HL-60 (cell line): ENCODE data around the gene CCK.

Source experiments
- DNase-seq, 2 experiments: peaks; one replicate each; pipeline ENCODE4 v3.0.0-alpha.2; 2010 to 2020; ENCODE audit warnings: low read depth in 1 of 2, low spot score in 1 of 2
- H3K27ac ChIP-seq: fragments of 250-450 bp; sonication (Bioruptor Pico); replicated peaks from 2 replicates; pipeline ENCODE4 v1.5.1; 2020; ENCODE audit warnings: mild to moderate bottlenecking, moderate library complexity
- H3K27me3 ChIP-seq: fragments of 250-450 bp; sonication (Bioruptor Pico); 2 replicates; pipeline ENCODE4 v1.5.1; 2021; ENCODE audit warnings: mild to moderate bottlenecking, moderate library complexity; ENCODE audit not compliant: insufficient read depth, poor library complexity, severe bottlenecking
- H3K4me3 ChIP-seq: replicated peaks from 2 replicates; pipeline ENCODE4 v1.5.1; 2011; ENCODE audit warnings: mild to moderate bottlenecking, control low read depth, low read length; ENCODE audit not compliant: insufficient read depth
- GABPA ChIP-seq: IDR thresholded peaks from 2 replicates; pipeline ENCODE4 v1.6.1; 2012; ENCODE audit warnings: low read depth
- POLR2AphosphoS5 ChIP-seq: IDR thresholded peaks from 2 replicates; pipeline ENCODE4 v1.6.1; 2012; ENCODE audit warnings: low read depth
- SPI1 ChIP-seq: IDR thresholded peaks from 2 replicates; pipeline ENCODE4 v1.6.1; 2012; ENCODE audit warnings: low read depth, mild to moderate bottlenecking, borderline replicate concordance
- TF ChIP-seq, protein P1 (sequence below): IDR thresholded peaks from 2 replicates; pipeline ENCODE4 v1.6.1; 2012; ENCODE audit warnings: low read depth; ENCODE audit not compliant: insufficient replicate concordance
- TF ChIP-seq, protein P2 (sequence below): IDR thresholded peaks from one replicate; pipeline ENCODE4 v1.5.1; 2011; ENCODE audit warnings: low read length, control low read depth, inconsistent platforms; ENCODE audit not compliant: insufficient read depth

CCK gene

DNA sequence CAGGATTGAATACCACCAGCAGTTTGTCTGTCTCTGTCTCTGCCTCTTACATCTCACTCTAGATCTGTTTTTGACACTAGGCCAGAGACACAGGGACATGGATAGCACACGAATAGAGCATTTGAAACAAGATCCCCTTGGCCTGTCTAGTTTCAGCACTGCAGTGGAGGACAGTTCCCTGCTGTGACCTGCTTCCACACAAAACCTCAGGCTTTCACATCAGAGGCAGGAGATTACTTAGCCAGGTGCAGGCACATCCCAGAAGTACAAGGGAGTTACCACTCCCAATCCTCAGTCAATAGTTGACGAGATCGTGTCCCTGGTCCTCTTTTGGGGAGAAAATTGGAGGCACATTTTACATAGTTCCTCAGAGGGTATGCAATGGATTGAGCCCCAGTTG is 34.0 kb upstream of the CCK start:
- peak in 1 of 2 experiments; percentile 9 for DNase-seq
- Histone ChIP-seq H3K27me3 (no peaks in the 10 kb centered on the region), H3K4me3 (no peak overlapping the region), H3K27ac (no peak overlapping the region)
- TF ChIP-seq, protein P1, sequence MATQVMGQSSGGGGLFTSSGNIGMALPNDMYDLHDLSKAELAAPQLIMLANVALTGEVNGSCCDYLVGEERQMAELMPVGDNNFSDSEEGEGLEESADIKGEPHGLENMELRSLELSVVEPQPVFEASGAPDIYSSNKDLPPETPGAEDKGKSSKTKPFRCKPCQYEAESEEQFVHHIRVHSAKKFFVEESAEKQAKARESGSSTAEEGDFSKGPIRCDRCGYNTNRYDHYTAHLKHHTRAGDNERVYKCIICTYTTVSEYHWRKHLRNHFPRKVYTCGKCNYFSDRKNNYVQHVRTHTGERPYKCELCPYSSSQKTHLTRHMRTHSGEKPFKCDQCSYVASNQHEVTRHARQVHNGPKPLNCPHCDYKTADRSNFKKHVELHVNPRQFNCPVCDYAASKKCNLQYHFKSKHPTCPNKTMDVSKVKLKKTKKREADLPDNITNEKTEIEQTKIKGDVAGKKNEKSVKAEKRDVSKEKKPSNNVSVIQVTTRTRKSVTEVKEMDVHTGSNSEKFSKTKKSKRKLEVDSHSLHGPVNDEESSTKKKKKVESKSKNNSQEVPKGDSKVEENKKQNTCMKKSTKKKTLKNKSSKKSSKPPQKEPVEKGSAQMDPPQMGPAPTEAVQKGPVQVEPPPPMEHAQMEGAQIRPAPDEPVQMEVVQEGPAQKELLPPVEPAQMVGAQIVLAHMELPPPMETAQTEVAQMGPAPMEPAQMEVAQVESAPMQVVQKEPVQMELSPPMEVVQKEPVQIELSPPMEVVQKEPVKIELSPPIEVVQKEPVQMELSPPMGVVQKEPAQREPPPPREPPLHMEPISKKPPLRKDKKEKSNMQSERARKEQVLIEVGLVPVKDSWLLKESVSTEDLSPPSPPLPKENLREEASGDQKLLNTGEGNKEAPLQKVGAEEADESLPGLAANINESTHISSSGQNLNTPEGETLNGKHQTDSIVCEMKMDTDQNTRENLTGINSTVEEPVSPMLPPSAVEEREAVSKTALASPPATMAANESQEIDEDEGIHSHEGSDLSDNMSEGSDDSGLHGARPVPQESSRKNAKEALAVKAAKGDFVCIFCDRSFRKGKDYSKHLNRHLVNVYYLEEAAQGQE = peak; percentile 99
- TF ChIP-seq, protein P2, sequence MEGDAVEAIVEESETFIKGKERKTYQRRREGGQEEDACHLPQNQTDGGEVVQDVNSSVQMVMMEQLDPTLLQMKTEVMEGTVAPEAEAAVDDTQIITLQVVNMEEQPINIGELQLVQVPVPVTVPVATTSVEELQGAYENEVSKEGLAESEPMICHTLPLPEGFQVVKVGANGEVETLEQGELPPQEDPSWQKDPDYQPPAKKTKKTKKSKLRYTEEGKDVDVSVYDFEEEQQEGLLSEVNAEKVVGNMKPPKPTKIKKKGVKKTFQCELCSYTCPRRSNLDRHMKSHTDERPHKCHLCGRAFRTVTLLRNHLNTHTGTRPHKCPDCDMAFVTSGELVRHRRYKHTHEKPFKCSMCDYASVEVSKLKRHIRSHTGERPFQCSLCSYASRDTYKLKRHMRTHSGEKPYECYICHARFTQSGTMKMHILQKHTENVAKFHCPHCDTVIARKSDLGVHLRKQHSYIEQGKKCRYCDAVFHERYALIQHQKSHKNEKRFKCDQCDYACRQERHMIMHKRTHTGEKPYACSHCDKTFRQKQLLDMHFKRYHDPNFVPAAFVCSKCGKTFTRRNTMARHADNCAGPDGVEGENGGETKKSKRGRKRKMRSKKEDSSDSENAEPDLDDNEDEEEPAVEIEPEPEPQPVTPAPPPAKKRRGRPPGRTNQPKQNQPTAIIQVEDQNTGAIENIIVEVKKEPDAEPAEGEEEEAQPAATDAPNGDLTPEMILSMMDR = no peak

DNA sequence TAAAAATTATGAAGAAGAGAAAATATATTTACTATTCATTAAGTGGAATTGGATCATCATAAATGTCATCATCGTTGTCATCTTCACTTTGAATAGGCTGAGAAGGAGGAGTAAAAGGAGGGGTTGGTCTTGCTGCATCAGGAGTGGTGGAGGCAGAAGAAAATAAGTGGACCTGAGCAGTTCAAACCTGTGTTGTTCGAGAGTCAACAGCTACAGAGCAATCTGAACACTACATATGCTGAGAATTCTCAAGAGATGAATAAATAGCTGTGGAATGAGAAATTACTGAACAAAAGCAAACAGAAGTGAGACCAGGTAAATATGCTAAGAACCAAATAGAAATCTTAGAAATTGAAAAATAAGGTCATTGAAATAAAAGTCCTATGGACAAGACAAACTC is 32.3 kb upstream of the CCK start:
- H3K27me3 ChIP-seq = no peaks in the 10 kb centered on the region
- TF ChIP-seq, protein P2 = no peak
- no peak for TF ChIP-seq POLR2AphosphoS5
- TF ChIP-seq GABPA = no peak
- TF ChIP-seq, protein P1 = no peak
- TF ChIP-seq SPI1 = no peak
- no peak overlapping the region for H3K27ac ChIP-seq
- no peak for DNase-seq
- H3K4me3 ChIP-seq = no peak overlapping the region

DNA sequence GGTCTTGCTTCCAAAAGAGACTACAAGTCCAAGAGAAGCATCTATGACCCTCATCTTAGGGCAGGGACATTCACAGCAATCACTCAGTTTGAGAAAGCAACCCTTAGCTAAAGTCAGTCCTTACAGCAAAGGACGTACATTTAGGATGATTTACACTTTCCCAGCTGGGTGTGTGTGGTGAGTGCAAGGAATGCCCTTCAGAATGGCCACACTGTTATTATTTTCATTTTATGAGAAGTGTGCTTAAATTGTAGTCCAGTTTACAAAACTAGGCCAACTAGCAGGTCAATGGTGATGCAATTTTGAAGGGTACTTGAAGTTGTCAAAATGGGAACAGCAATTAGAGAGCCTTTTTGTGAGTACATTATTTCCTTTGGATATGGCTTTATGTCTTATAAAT is 26.0 kb upstream of the CCK start:
- Histone ChIP-seq H3K27me3 (no peaks in the 10 kb centered on the region), H3K4me3 (no peak overlapping the region), H3K27ac (no peak overlapping the region)
- no peak for TF ChIP-seq GABPA
- no peak for DNase-seq

DNA sequence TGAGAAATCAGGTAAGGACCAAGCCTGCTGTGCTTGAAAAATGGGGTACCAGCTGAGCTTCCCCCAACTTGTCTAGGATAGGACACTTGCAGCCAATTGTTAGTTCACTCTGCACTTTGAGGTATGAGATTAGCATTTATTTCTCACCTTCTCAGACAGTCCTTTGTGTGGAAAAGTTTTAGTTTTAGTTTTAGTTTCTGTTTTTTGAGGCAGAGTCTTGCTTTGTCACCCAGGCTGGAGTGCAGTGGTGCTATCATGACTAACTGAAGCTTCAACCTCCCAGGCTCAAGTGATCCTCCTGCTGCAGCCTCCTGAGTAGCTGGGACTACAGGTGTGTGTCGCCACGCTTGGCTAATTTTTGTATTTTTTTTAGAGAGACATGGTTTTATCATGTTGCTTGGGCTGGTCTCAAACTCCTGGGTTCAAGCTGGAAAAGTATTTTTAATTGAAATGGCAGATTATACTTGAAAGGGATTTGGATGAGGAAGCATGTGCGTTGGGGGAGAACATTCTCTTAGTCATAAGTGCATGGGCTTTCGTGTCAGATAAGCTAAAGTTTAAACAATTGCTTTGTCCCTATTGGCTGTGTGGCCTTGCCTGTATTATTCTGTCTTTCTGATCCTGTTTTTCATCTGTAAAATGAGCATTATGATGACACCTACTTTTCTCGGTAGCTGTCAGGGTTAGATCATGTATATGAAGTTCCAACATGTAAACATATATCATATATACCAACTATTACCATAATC is 25.2 kb upstream of the CCK start:
- Histone ChIP-seq H3K27me3 (no peaks in the 10 kb centered on the region), H3K4me3 (no peak overlapping the region), H3K27ac (no peak overlapping the region)
- TF ChIP-seq POLR2AphosphoS5 (no peak), GABPA (no peak)
- TF ChIP-seq, protein P1 = no peak
- TF ChIP-seq, protein P2 = no peak
- DNase-seq = no peak
